Left renal cortex interstitium (tissue), 4 donors: Measurements from ENCODE around the gene F5. TPM values are rescaled to one million over a fixed set of nuclear protein-coding genes. Genes with fewer than 3 reads are reported as not detected.
A peak's percentile ranks its signal among the peaks of the same experiment; 100 is the strongest.

Experiments
- DNase-seq, 4 donors: peaks; one replicate each; pipeline ENCODE4 v3.0.0-alpha.2; 2013; ENCODE audit warnings: low read depth in 4 of 4, low spot score in 2 of 4, missing footprints in 1 of 4
- polyA plus RNA-seq, 4 donors: library from polyadenylated mRNA; unstranded; fragments of 120-200 nt; gene quantifications; one replicate each; pipeline ENCODE4 v1.2.1, GENCODE V29; 2013; ENCODE audit not compliant: insufficient read length in 4 of 4

F5 gene
- 1 to 10 TPM; 1.9 to 3.9 (median 2.3) TPM for polyA plus RNA-seq

DNA sequence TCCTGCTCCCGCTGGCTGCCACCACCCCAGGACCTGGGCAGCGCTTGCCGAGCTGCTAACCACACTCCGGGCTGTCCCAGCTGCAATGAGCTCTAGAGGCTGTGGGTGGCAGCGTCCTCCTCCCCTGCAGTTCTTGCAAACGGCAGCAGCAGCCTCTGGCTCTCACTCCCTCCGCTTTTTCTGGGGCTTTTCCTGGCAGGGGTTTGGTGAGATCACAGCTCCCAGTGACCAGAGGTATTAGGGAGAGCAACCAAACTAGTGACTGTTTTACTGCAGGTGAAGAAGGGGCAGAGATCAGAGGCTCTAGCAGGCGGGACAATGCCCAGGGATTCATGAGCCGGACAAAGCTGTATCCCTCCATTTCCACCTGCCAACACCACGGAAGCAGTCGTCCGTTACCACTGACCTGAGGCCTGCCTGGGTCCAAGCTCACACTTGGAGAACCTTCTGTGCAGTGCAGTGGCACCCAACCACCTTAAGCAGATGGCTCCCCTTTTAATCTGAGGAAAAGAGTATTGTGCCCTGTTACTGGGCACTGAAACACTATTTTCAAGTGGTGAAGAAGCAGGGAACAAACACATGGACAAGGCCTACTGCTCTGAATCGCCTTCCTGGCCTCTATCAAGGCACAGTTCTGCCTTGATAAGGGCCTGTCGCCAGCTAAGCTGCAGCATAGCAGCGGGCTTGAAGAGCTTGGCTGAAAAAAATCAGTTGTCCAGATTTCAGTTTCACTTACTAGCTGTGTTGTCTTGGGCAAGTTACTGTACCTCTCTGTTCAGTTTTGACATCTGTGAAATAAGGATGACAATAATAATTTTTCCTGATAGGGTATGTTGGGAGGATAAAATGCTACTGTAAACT, at the start of gene F5:
F5 (minus strand) TSS at position 87 of the 861 bp plus-strand sequence. CDS start 95 bp downstream, outside the sequence.
- DNase-seq, result peak in 1 of 4 donors; percentile 18

DNA sequence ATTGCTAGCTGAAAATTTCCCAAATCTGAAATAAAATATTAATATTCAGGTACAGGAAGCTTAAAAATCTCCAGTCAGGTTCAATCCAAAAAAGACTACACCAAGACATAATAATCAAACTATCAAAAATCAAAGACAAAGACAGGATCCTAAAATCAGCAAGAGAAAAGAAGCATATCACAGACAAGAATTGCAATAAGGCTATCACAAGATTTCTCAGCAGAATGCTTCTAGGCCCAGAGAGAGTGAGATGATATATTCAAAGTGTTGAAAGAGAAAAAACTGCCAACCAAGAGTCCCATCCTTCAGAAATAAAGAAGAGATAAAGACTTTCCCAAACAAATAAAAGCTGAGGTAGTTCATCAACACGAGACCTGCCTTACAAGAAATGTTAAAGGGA, 48.6 kb upstream of the F5 start:
- DNase-seq, result no peak

DNA sequence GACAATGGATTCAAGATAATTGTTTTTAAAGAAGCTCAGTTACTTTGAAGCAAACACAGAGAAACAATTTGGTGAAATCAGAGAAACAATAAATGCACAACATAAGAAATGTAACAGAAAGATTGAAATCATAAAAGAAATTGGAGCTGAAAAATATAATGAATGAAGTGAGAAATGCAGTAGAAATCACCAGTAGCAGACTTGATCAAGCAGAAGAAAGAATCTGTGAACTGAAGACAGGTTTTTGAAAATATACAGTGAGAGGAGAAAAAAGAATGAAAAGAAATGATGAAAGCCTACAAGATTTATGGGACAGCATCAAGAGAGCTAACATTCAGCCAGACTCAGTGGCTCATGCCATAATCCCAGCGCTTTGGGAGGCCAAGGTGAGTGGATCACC, 47.9 kb upstream of the F5 start:
- DNase-seq, result no peak

DNA sequence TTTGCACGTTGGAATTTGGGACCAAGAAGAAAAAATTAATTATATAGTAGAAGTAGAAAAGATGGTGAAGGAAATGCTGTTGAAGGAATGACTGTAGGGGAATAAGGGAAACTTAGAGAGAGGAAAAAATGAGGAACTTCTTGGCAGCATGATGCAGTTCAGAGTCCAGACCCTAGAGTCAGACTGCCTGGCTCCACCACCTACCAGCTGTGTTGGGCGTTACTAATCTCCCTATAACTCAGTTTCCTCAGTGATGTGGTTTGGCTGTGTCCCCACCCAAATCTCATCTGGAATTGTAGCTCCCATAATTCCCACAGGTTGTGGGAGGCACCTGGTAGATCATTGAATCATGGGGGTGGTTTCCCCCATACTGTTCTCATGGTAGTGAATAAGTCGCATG, 45.0 kb upstream of the F5 start:
- no peak for DNase-seq

DNA sequence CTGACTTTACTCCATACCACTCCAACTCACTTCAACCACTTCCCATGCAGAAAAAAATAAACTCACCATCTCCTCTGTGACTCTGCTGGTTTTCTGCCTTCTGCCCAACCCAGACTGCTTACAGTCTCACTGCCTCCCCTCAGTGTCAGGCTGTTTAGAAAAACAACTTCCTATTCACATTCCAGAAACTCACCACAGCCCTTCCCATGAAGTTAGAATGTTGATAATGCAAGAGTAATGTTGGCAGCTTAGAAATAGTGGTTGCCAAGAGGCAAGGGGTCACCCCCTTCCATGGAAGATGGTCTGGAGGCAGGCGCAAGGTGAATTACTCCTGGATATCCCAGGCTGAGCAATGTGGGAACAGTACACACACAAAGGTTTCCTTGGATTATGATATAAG, 43.7 kb upstream of the F5 start, which contains the start of gene SELP:
SELP (minus strand) TSS at position 119 of the 400 bp plus-strand sequence; CDS start at position 69, 50 bp downstream.
- no peak for DNase-seq

DNA sequence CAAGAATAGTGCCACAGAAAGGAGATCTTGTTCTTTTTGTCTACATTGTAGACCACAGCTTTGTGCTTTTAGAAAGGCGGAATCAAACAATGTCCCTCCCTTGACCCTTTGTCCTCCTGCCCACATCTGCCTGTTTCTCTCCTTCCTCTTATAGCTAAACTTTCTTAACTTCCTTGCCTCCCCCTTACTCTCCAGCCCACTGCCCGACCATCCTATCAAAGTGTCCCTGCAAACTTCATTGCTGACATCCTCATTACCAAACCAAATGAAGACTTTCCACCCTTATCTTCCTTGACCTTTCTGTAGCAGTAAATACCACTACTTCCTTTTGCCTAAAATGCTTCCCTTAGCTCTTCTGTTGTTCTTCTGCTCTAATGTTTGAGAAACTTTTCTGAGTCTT, 38.6 kb upstream of the F5 start:
- no peak for DNase-seq

DNA sequence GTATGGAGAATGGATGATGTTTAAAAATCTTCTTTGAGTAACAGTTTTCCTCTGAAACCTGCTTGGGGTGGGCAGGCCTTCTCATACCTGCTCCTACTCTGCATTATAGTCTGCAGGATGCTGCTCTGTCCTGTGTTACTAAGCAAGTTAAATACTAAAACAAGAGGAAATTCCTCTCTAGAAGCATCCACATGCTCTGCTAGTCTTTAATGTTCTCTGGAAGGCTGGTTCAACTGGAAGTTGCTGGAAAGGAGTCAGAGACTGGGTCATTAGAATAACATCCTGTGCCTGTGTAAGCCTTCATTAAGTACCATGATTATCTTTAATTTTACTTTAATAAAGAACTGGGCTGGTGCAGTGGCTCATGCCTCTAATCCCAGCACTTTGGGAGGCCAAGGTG, 37.8 kb upstream of the F5 start:
- DNase-seq, result no peak

DNA sequence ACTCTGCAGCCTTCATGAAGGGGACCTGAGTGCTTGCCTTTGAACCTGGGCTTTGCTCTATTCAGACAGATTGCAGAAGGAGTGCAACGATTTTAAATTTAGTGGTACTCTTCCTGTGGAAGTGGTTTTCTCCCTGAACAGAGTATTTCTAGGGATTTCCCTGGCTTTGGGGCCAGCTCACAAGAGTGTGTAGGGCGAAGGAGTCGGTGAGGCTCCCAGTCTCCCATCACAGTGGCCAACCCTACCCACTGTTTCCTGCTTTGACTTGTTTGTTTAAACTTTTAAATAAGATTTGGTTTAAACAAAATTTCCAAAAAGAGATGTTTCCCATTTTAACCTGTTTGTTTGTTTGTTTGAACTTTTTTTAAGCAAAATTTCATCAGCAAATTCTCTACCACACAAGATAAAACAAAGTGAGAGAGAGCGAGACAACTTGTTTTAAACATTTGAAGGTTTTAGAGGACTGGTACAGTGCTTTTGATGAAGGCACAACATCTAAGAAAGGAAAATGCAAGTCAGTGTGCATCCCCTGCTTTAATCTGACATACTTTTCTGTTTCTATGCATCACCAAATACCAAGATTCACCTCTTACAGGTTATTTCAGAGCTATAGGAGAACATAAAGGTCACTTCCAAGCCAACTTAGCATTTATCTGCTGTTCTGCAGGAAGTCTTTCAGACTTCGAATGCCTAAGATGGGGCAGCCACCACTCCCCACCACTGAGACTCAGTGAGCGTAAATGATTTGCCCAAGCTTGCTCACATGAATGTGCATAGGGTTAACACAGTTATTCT, 37.0 kb upstream of the F5 start:
- DNase-seq, result no peak

DNA sequence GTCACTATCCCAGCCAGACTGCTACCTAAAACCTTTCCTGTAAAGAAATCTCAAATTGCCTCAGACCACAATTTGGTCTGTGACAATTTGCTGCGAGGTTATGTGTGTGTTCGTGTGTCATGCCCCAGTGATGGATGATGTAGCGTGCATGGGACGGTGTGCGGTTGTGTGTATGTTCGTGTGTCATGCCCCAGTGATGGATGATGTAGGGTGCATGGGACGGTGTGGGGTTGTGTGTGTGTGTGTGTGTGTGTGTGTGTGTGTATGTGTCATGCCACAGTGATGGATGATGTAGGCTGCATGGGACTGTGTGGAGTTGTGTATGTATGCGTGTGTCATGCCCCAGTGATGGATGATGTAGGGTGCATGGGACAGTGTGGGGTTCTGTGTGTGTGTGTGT, 34.3 kb upstream of the F5 start:
- no peak for DNase-seq

DNA sequence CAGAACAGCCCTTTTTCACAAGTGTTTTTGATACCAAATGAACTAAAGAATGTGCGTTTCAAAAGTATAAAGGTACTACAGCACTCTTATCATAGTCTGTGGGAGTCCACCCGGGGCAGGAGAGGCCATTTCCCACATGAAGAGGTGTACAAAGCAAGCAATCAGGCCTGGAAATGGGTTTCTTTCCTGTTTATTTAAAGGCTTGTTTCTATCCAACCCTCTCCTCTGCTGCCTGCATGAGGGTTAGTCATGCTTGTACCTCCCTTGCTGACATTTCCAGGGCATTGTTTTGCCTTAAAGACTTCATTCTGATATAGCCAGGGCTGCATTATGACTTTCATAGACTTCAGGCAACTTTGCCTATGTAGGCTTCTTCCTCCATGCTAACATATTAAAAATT, 32.1 kb upstream of the F5 start:
- no peak for DNase-seq

DNA sequence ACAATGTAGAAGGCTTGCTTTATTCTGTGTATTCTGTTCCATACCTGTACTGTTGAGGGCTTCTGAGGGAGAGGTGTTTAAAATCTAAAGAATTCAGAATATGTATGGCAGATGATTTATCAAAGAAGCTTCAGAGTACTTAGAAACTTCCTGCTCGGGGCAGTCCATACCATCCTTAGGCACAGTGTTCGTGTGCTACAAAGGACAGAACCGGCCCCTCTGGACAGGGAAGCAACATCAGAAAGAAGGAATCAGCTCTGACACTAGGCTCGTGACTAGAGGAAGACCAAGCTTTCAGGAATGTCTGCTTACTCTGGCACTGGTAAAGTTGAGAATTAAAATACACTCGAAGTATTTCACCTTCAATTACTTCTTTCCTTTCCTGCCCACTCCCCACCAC, 29.5 kb upstream of the F5 start:
- DNase-seq, result no peak

DNA sequence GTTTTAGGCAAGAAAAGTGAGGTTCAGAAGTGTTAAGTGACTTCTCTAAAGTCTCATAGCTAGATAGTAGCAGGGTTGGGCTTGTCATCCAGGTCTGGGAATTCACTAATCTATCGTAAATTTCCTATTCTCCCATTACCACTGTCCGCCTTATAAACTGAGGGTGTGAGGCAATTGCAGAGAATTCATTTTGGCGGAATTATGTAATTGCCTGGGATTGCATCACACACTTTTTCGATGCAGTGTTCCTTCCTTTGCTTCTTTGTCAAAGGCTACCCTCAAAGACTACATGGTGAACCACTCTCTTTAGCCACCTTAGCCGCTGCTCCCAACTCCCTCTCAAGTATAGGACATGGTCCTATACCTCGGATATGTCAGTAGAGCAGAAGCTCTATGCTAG, 24.6 kb upstream of the F5 start:
- no peak for DNase-seq

DNA sequence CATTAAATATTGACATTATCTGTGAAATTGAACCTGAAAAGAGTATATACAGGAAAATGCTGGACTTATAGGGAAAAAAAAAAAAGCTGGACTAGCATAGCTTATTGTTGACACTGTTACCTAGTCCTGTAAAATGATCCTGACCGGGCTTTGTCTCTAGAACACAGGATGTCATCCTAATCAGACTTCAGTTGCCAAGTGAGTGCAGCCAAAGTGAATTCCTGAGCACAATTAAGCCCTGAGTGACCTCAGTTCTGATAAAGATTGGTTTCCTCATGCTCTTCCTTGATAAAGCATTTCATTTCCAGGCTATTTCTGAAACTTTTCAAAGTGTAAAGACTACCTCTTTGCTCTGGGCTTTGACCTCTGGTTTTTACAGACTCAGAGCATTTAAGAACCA, 23.8 kb upstream of the F5 start:
- DNase-seq, result no peak

DNA sequence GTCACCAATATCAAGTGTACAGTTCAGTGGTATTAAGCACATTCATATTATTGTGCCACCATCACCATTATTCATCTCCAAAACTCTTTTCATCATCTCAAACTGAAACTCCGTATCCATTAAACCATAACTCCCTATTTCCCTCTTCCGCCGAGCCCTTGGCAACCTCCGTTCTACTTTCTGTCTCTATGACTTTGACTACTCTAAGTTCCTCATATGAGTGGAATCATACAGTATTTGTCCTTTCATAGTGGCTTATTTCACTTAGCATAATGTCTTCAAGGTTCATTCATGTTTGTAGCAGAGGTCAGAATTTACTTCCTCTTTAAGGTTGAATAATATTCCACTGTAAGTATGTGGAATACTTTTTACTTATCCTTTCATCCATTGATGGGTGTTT, 21.9 kb upstream of the F5 start:
- DNase-seq, result no peak

DNA sequence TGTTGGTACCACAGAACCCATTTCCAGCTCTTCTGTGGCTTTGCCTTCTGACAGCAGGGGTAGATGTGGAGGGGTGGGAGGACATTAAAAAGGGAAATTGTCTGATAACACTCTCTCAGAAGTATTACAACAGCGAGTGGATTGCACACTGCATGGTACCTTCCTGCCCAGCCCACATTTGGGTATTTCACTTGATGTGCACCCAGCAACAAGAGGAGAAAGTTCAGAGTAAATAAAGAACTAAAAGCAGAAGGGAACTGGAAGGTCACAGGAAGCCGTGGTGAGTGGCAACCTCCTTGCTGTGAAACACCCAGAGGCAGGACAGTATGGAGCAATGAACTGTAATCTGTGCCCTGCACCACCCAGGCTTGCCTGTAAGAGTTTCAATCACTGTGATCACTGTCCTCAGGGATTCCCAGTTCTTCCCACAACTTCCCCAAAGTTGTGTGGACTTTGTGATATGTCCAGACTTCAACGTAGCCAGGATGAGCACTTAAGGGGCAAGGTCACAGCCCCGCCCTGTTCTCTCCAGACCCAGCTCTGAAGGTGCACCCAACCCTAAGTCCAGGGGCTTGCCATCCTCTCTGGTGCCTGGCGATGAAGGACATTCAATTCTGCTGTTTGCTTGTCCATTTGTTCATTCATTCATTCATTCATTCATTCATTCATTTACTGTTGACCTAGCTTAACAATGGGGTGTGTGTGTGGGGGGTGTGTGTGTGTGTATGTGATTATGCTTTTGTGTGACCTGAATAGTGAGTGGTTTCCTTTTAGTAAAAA, 18.7 kb upstream of the F5 start:
- no peak for DNase-seq

DNA sequence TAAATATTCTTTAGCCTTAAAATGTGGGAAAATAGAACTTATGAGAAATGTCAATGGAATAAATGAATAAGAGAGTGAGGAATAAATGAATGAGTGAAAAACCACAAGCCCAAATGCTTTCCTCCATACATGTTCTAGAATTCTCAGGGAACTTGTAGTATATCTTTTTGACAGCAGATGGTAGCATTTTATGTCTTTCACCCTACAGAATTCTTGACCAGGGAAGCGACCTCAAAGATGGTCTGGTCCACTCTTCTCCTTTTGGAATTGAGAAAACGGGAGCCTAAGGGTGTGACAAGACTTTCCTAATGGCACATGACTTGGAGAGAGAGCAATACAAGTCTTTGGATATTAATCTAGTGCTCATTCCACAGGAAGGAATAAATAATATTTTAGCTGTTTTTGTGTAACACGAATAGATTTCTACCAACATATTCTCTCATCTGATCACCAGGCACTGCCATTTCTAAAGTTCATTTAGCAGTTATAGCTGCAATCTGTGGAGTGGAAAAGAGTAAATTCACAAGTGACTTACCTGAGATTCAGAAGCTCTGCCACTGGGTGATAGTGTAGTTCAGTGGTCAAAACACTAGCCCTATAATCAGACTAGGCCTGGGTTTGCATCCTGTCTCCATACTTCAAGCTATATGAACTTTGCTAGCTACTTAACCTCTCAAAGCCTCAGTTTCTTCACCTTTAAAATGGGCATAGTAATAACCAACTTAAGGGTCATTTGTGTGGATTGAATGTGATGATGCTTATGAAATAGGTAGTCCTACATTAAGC, 15.0 kb upstream of the F5 start:
- no peak for DNase-seq

DNA sequence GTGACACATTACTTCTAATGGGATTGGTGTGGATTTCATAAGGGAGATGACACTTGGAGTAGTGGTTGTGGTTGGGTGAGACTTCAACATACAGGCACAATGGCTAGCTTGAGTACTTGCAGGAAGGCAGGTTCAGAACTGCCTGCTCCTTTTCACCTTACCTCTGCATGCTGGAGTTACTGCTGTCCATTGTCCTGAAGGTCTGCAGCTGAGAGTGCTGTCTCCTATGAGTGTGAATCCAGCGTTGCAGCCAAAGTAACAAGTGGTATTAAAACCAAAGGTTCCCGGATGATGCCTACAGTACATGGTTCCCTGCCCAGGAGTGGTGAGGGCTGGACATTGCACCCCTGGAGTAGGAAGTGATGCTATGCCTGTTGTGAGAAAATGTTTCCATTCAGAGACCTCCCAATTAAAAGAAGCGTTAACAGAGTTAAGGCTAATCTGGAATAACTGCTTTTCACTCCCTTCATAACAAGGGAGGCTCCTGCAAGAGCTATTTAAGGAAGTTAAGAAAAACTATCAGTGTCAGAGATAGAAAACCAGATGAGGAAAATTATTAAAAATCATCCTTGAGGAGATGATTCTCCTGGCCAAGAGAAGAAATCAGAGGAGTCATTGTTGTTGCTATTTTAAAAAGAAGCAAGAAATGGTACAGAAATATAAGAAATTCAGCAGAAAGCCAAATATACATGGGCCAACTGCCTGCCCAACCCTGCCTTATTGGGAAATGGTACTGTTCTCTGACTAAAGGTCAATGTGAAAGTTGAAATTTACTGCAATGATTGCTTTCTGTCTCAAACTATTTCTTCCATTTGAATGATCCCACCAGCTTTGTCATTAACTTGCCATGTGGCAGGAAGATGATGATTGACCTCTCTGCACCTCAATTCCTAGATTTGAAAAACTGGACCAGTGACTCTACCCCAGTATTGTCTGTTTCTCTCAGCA, 9.8 kb upstream of the F5 start:
- no peak for DNase-seq

DNA sequence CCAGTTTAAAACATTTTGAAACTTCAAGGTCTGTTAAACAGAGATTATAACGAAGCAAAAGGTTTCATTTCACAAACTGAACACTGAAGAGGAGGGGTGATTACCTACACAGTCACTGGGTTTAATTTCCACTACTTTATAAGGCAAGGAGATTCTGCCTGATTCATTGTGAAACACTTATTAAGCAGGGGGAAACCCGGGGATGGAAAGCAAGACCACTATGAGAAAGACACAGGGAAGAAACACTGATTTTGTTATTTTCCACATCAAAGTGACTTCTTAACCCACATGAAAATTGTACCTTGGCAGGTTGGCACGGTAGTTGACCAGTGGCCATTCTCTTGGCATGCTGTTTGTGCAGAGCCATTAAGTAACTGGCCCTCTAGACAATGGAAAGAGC, 8.1 kb upstream of the F5 start:
- DNase-seq, result no peak

DNA sequence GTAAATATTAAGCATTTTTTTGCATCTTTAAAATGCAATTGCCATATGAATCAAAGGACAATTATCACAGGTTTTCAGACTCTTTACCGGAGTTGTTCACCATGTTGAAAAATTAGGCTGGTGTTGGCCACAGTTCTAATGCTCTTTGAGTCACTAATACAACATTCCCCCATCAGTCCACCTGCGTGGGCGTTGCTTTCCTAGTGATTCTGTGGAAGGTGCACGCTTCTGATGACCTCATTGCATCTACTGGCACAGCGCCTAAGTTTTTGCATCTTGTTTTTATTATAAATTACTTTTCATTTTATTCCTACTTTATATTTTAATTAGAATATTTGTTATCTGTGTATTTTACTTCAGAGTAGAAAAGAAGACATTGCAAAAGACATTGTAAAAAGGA, 4.7 kb upstream of the F5 start:
- DNase-seq, result no peak
